Hepatocyte (in vitro differentiated cells): ENCODE measurements around the gene WWTR1. TPM values are rescaled to one million over a fixed set of nuclear protein-coding genes. Genes with fewer than 3 reads are reported as not detected.

Source experiments
- DNase-seq: peaks from one replicate; pipeline ENCODE4 v3.0.0-alpha.2; 2016; ENCODE audit warnings: low spot score
- H2AFZ ChIP-seq: fragments of 200-600 bp; sonication (generic); 2 replicates; pipeline ENCODE4 v1.6.0; 2016; ENCODE audit warnings: antibody characterized with exemption, mild to moderate bottlenecking
- H3K27ac ChIP-seq: fragments of 200-600 bp; sonication (generic); 2 replicates; pipeline ENCODE4 v1.5.1; 2016; ENCODE audit warnings: mild to moderate bottlenecking
- H3K27me3 ChIP-seq: fragments of 200-600 bp; sonication (generic); 2 replicates; pipeline ENCODE4 v1.6.1; 2016
- H3K36me3 ChIP-seq: fragments of 200-600 bp; sonication (generic); replicated peaks from 2 replicates; pipeline ENCODE4 v1.5.1; 2016; ENCODE audit warnings: low read depth; ENCODE audit not compliant: insufficient read depth
- H3K4me1 ChIP-seq: fragments of 200-600 bp; sonication (generic); 2 replicates; pipeline ENCODE4 v1.5.1; 2016; ENCODE audit warnings: mild to moderate bottlenecking, moderate library complexity; ENCODE audit not compliant: insufficient read depth
- H3K4me2 ChIP-seq: fragments of 200-600 bp; sonication (generic); 2 replicates; pipeline ENCODE4 v1.6.0; 2016
- H3K4me3 ChIP-seq: fragments of 200-600 bp; sonication (generic); 2 replicates; pipeline ENCODE4 v1.5.1; 2016; ENCODE audit warnings: mild to moderate bottlenecking
- H3K79me2 ChIP-seq: fragments of 200-600 bp; sonication (generic); 2 replicates; pipeline ENCODE4 v1.6.0; 2017; ENCODE audit warnings: mild to moderate bottlenecking
- H3K9me2 ChIP-seq: fragments of 200-600 bp; sonication (generic); replicated peaks from 2 replicates; pipeline ENCODE4 v1.6.0; 2017; ENCODE audit warnings: mild to moderate bottlenecking; ENCODE audit not compliant: insufficient read depth
- H3K9me3 ChIP-seq: fragments of 200-600 bp; sonication (generic); 2 replicates; pipeline ENCODE4 v1.5.1; 2016; ENCODE audit warnings: low read depth, mild to moderate bottlenecking
- H4K20me1 ChIP-seq: fragments of 200-600 bp; sonication (generic); 2 replicates; pipeline ENCODE4 v1.6.0; 2016; ENCODE audit warnings: mild to moderate bottlenecking; ENCODE audit not compliant: insufficient read depth, poor library complexity, severe bottlenecking
- EZH2 ChIP-seq: fragments of 200-600 bp; sonication (generic); IDR thresholded peaks from 2 replicates; pipeline ENCODE4 v1.6.1; 2016; ENCODE audit warnings: antibody characterized with exemption, mild to moderate bottlenecking, borderline replicate concordance
- EZH2phosphoT487 ChIP-seq: fragments of 200-600 bp; sonication (generic); IDR thresholded peaks from one replicate; pipeline ENCODE4 v1.6.1; 2018; ENCODE audit warnings: antibody characterized with exemption, mild to moderate bottlenecking, low read depth, moderate library complexity; ENCODE audit not compliant: unreplicated experiment, severe bottlenecking
- WGBS: methylation state at CpG from one replicate; pipeline ENCODE4 v1.1.6; 2016; ENCODE audit warnings: low lambda C conversion rate; ENCODE audit errors: missing lambda C conversion rate; 5-methylcytosine and 5-hydroxymethylcytosine counted together
- polyA plus RNA-seq: library from polyadenylated mRNA; unstranded; fragments of >200 nt; fragmentation: Nextera tagmentation; extraction: Ambion mirVana; gene quantifications from 2 replicates; pipeline ENCODE4 v1.2.1, GENCODE V29; 2016
- total RNA-seq: library from RNA; depleted of rRNA; stranded (reverse); fragments of >200 nt; gene quantifications from 2 replicates; pipeline ENCODE4 v1.2.3, GENCODE V29; 2014
- TF ChIP-seq, protein P1 (sequence below): fragments of 200-600 bp; sonication (generic); IDR thresholded peaks from 2 replicates; pipeline ENCODE4 v1.5.1; 2016; ENCODE audit warnings: antibody characterized with exemption, mild to moderate bottlenecking; ENCODE audit not compliant: poor library complexity

The WWTR1 gene
- total and polyA plus RNA-seq, 2 experiments from 2014 or later = 40.5 to 54.7 TPM

- H3K4me2 ChIP-seq = no peak overlapping the region
- no peaks in the 10 kb centered on the region for H3K9me2 ChIP-seq
- no peaks in the 10 kb centered on the region for H3K4me1 ChIP-seq
- H2AFZ ChIP-seq = no peak overlapping the region
- no peaks in the 10 kb centered on the region for H4K20me1 ChIP-seq
- H3K9me3 ChIP-seq = no peaks in the 10 kb centered on the region
- H3K4me3 ChIP-seq = no peak overlapping the region
- no peaks in the 10 kb centered on the region for H3K79me2 ChIP-seq
- WGBS = 85% methylated on average over 8 of the region's 8 CpGs
- H3K36me3 ChIP-seq = no peaks in the 10 kb centered on the region
- no peak for TF ChIP-seq EZH2phosphoT487
- no peak for TF ChIP-seq EZH2
- TF ChIP-seq, protein P1, sequence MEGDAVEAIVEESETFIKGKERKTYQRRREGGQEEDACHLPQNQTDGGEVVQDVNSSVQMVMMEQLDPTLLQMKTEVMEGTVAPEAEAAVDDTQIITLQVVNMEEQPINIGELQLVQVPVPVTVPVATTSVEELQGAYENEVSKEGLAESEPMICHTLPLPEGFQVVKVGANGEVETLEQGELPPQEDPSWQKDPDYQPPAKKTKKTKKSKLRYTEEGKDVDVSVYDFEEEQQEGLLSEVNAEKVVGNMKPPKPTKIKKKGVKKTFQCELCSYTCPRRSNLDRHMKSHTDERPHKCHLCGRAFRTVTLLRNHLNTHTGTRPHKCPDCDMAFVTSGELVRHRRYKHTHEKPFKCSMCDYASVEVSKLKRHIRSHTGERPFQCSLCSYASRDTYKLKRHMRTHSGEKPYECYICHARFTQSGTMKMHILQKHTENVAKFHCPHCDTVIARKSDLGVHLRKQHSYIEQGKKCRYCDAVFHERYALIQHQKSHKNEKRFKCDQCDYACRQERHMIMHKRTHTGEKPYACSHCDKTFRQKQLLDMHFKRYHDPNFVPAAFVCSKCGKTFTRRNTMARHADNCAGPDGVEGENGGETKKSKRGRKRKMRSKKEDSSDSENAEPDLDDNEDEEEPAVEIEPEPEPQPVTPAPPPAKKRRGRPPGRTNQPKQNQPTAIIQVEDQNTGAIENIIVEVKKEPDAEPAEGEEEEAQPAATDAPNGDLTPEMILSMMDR = no peak
- H3K27me3 ChIP-seq = no peaks in the 10 kb centered on the region
- DNase-seq = no peak
- no peak overlapping the region for H3K27ac ChIP-seq
Measured at GRCh38 chr3:149493315-149494021, 164.4 kb downstream of the WWTR1 start.

GRCh38 chr3:149490260-149490971, 167.4 kb downstream of the WWTR1 start:
- no peak overlapping the region for H3K4me3 ChIP-seq
- no peaks in the 10 kb centered on the region for H3K79me2 ChIP-seq
- TF ChIP-seq EZH2 (no peak), EZH2phosphoT487 (no peak)
- TF ChIP-seq, protein P1 = no peak
- H4K20me1 ChIP-seq = no peaks in the 10 kb centered on the region
- H3K4me2 ChIP-seq = no peak overlapping the region
- DNase-seq = no peak
- no peak overlapping the region for H2AFZ ChIP-seq
- H3K9me2 ChIP-seq = no peaks in the 10 kb centered on the region
- no peaks in the 10 kb centered on the region for H3K27me3 ChIP-seq
- no peaks in the 10 kb centered on the region for H3K4me1 ChIP-seq
- peak overlapping the region; percentile 4 for H3K27ac ChIP-seq
- H3K9me3 ChIP-seq = no peaks in the 10 kb centered on the region
- H3K36me3 ChIP-seq = no peaks in the 10 kb centered on the region

DNA sequence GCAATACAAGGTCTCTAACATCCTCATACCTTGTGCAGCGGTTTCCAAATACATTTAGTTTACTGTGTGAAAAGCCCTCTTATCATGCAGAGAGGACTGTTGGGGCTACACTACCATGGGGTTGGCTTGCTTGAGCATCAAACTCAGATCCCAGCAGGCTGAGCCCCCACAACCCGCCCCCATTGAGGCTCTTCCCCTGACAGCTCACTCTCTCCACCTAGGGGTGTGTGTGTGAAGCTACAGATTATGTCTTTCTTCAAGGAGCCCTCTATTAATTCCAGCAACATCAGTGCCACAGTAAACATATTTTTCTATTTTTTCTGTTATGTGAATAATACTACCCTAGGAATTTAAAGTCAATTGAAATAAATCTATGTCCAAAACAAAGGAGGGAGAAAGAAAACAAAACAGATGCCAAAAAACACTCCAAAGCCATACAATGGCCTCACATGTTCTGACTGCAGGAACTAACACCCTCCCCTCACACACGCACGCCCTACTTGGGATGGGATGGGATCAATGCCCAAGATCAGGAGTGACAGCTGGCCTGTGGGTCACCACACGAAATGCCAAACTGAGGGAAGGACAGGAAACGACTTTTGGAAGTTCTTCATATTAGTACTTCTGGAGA, 168.7 kb downstream of the WWTR1 start:
- WGBS = 76% methylated on average over 6 of the region's 6 CpGs
- Histone ChIP-seq H3K36me3 (no peaks in the 10 kb centered on the region), H4K20me1 (no peaks in the 10 kb centered on the region), H3K4me3 (no peak overlapping the region), H3K9me2 (no peaks in the 10 kb centered on the region), H3K9me3 (no peaks in the 10 kb centered on the region), H2AFZ (no peak overlapping the region), H3K79me2 (no peaks in the 10 kb centered on the region), H3K27me3 (no peaks in the 10 kb centered on the region), H3K4me2 (no peak overlapping the region), H3K4me1 (no peaks in the 10 kb centered on the region), H3K27ac (no peak overlapping the region)
- DNase-seq = no peak
- no peak for TF ChIP-seq EZH2phosphoT487
- TF ChIP-seq, protein P1 = peak; percentile 48
